Mesenchymal stem cell (in vitro differentiated cells and primary cell): ENCODE results near the gene PPP1CC.
A peak's percentile ranks its signal among the peaks of the same experiment; 100 is the strongest.

Source experiments
- DNase-seq: peaks from one replicate; pipeline ENCODE4 v3.0.0-alpha.2; 2013
- H2AFZ ChIP-seq: one replicate; pipeline ENCODE4 v1.6.1; 2013; ENCODE audit warnings: low read depth, mild to moderate bottlenecking, control low read depth, inconsistent platforms, low read length, moderate library complexity
- H2AK5ac ChIP-seq: 2 replicates; pipeline ENCODE4 v1.6.1; 2013; ENCODE audit warnings: low read length, moderate library complexity, mild to moderate bottlenecking, inconsistent platforms; ENCODE audit not compliant: severe bottlenecking
- H2BK120ac ChIP-seq: one replicate; pipeline ENCODE4 v1.6.1; 2013; ENCODE audit warnings: low read depth, mild to moderate bottlenecking, inconsistent platforms, low read length, moderate library complexity
- H2BK12ac ChIP-seq, 2 experiments: one replicate each; pipeline ENCODE4 v1.6.1; 2013; ENCODE audit warnings: inconsistent platforms in 2 of 2, low read length in 2 of 2, mild to moderate bottlenecking in 2 of 2, moderate library complexity in 2 of 2, control low read depth in 1 of 2
- H2BK15ac ChIP-seq: one replicate; pipeline ENCODE4 v1.6.1; 2013; ENCODE audit warnings: mild to moderate bottlenecking, low read depth, inconsistent platforms; ENCODE audit not compliant: poor library complexity, severe bottlenecking
- H2BK5ac ChIP-seq: 2 replicates; pipeline ENCODE4 v1.6.1; 2013; ENCODE audit warnings: low read depth, mild to moderate bottlenecking, low read length, control low read depth, inconsistent platforms; ENCODE audit not compliant: poor library complexity, severe bottlenecking
- H3K14ac ChIP-seq, 2 experiments: one replicate each; pipeline ENCODE4 v1.6.1; 2013; ENCODE audit warnings: inconsistent platforms in 2 of 2, low read length in 2 of 2, control low read depth in 1 of 2, mild to moderate bottlenecking in 1 of 2, moderate library complexity in 1 of 2
- H3K18ac ChIP-seq, 2 experiments: one replicate each; pipeline ENCODE4 v1.6.1; 2013; ENCODE audit warnings: inconsistent platforms in 2 of 2, low read length in 2 of 2, control low read depth in 1 of 2, low read depth in 1 of 2, mild to moderate bottlenecking in 1 of 2
- H3K23ac ChIP-seq, 2 experiments: one replicate each; pipeline ENCODE4 v1.6.1; 2013; ENCODE audit warnings: inconsistent platforms in 2 of 2, low read length in 2 of 2, mild to moderate bottlenecking in 2 of 2, moderate library complexity in 2 of 2, control low read depth in 1 of 2
- H3K27ac ChIP-seq: 2 replicates; pipeline ENCODE4 v1.5.1; 2013; ENCODE audit warnings: mild to moderate bottlenecking, moderate library complexity, low read length, control low read depth, inconsistent platforms; ENCODE audit not compliant: poor library complexity, severe bottlenecking
- H3K27me3 ChIP-seq, 2 experiments: 2 replicates each; pipeline versions ENCODE4 v1.6.1 to v1.7.0; 2013; ENCODE audit warnings: low read length in 2 of 2, mild to moderate bottlenecking in 2 of 2, moderate library complexity in 2 of 2, control low read depth in 1 of 2, inconsistent platforms in 1 of 2; ENCODE audit not compliant: control insufficient read depth in 1 of 2, insufficient read depth in 1 of 2
- H3K36me3 ChIP-seq, 2 experiments: 2 replicates each; pipeline versions ENCODE4 v1.6.1 to v1.7.0; 2013; ENCODE audit warnings: low read length in 2 of 2, control low read depth in 1 of 2, inconsistent platforms in 1 of 2, low read depth in 1 of 2, mild to moderate bottlenecking in 1 of 2; ENCODE audit not compliant: insufficient read depth in 2 of 2, control insufficient read depth in 1 of 2
- H3K4ac ChIP-seq, 2 experiments: one replicate each; pipeline ENCODE4 v1.6.1; 2013; ENCODE audit warnings: inconsistent platforms in 2 of 2, low read length in 2 of 2, mild to moderate bottlenecking in 2 of 2, moderate library complexity in 2 of 2, control low read depth in 1 of 2, low read depth in 1 of 2
- H3K4me1 ChIP-seq: 2 replicates; pipeline ENCODE4 v1.6.1; 2013; ENCODE audit warnings: low read depth, low read length, control low read depth; ENCODE audit not compliant: control insufficient read depth, insufficient read depth
- H3K4me2 ChIP-seq: 2 replicates; pipeline ENCODE4 v1.6.1; 2013; ENCODE audit warnings: low read length, mild to moderate bottlenecking, inconsistent platforms; ENCODE audit not compliant: poor library complexity, severe bottlenecking
- H3K4me3 ChIP-seq, 2 experiments: 2 replicates each; pipeline versions ENCODE4 v1.5.1 to v1.7.0; 2013; ENCODE audit warnings: low read length in 2 of 2, mild to moderate bottlenecking in 2 of 2, control low read depth in 1 of 2, low read depth in 1 of 2; ENCODE audit not compliant: insufficient read depth in 1 of 2
- H3K79me1 ChIP-seq: replicated peaks from 2 replicates; pipeline ENCODE4 v1.6.1; 2013; ENCODE audit warnings: mild to moderate bottlenecking, control low read depth, low read length, inconsistent platforms; ENCODE audit not compliant: poor library complexity, severe bottlenecking
- H3K9ac ChIP-seq: 2 replicates; pipeline ENCODE4 v1.7.0; 2013; ENCODE audit warnings: mild to moderate bottlenecking, low read length, moderate library complexity
- H3K9me3 ChIP-seq: 2 replicates; pipeline ENCODE4 v1.7.0; 2013; ENCODE audit warnings: mild to moderate bottlenecking, low read length; ENCODE audit not compliant: control insufficient read depth
- H4K8ac ChIP-seq: one replicate; pipeline ENCODE4 v1.6.1; 2013; ENCODE audit warnings: inconsistent platforms, mild to moderate bottlenecking, low read length, moderate library complexity
- H4K91ac ChIP-seq: one replicate; pipeline ENCODE4 v1.6.1; 2013; ENCODE audit warnings: mild to moderate bottlenecking, low read length, inconsistent platforms
- WGBS: methylation state at CpG from one replicate; pipeline ENCODE4 v1.1.7; 2013; ENCODE audit warnings: mixed read lengths; 5-methylcytosine and 5-hydroxymethylcytosine counted together

The PPP1CC gene

GRCh38 chr12:110708917-110709316, 33.8 kb downstream of the PPP1CC start:
- Histone ChIP-seq H3K4me2 (no peak overlapping the region), H2BK15ac (no peak overlapping the region), H3K4me1 (no peaks in the 10 kb centered on the region), H3K4me3 (no peak overlapping the region), H3K36me3 (peaks cover 2 to 4% of the 10 kb centered on the region in 2 experiments), H3K27ac (no peak overlapping the region), H2BK120ac (no peak overlapping the region), H3K23ac (no peak overlapping the region), H3K18ac (no peak overlapping the region), H3K4ac (no peak overlapping the region), H4K8ac (no peak overlapping the region), H3K9ac (no peak overlapping the region), H2AFZ (no peak overlapping the region), H3K79me1 (no peaks in the 10 kb centered on the region), H2BK5ac (no peak overlapping the region), H2BK12ac (no peak overlapping the region), H2AK5ac (no peak overlapping the region), H3K9me3 (no peaks in the 10 kb centered on the region), H4K91ac (no peak overlapping the region), H3K27me3 (no peaks in the 10 kb centered on the region), H3K14ac (no peak overlapping the region)
- 100% methylated on average over 4 of the region's 4 CpGs for WGBS
- no peak for DNase-seq

- WGBS = 69% methylated on average over 1 of the region's 3 CpGs
- Histone ChIP-seq H3K4me3 (no peak overlapping the region), H3K4me1 (no peaks in the 10 kb centered on the region), H3K4ac (no peak overlapping the region), H4K8ac (no peak overlapping the region), H3K4me2 (no peak overlapping the region), H2AFZ (no peak overlapping the region), H3K9me3 (no peaks in the 10 kb centered on the region), H3K23ac (no peak overlapping the region), H2BK5ac (no peak overlapping the region), H3K18ac (no peak overlapping the region), H3K79me1 (no peaks in the 10 kb centered on the region), H2AK5ac (no peak overlapping the region), H3K36me3 (no peaks in the 10 kb centered on the region), H3K27me3 (no peaks in the 10 kb centered on the region), H3K9ac (no peak overlapping the region), H4K91ac (no peak overlapping the region), H3K27ac (no peak overlapping the region), H2BK15ac (no peak overlapping the region), H3K14ac (no peak overlapping the region), H2BK12ac (no peak overlapping the region), H2BK120ac (no peak overlapping the region)
- DNase-seq = peak; percentile 40
Measured at GRCh38 chr12:110705309-110705708, 37.4 kb downstream of the PPP1CC start.

GRCh38 chr12:110704750-110705149, 37.9 kb downstream of the PPP1CC start:
- no peak for DNase-seq
- Histone ChIP-seq H3K27ac (no peak overlapping the region), H2BK5ac (no peak overlapping the region), H3K23ac (no peak overlapping the region), H3K4me2 (no peak overlapping the region), H4K91ac (no peak overlapping the region), H3K14ac (no peak overlapping the region), H2BK15ac (no peak overlapping the region), H3K9ac (no peak overlapping the region), H2AFZ (no peak overlapping the region), H3K4me3 (no peak overlapping the region), H3K79me1 (no peaks in the 10 kb centered on the region), H3K36me3 (no peaks in the 10 kb centered on the region), H3K27me3 (no peaks in the 10 kb centered on the region), H3K4ac (no peak overlapping the region), H4K8ac (peak overlapping the region; percentile 42), H2AK5ac (no peak overlapping the region), H3K18ac (no peak overlapping the region), H2BK12ac (no peak overlapping the region), H3K9me3 (no peaks in the 10 kb centered on the region), H2BK120ac (no peak overlapping the region), H3K4me1 (no peaks in the 10 kb centered on the region)
- WGBS = 24% methylated on average over 3 of the region's 5 CpGs

- DNase-seq = no peak
- no peak overlapping the region for H2AFZ ChIP-seq
- H2BK12ac ChIP-seq = no peak overlapping the region
Measured at GRCh38 chr12:110704231-110704630, 38.5 kb downstream of the PPP1CC start.

More at GRCh38 chr12:110704231-110704630, 38.5 kb downstream of the PPP1CC start:
- Histone ChIP-seq H3K18ac (no peak overlapping the region), H4K91ac (no peak overlapping the region), H3K4me2 (no peak overlapping the region), H2BK5ac (no peak overlapping the region), H3K9ac (no peak overlapping the region), H2BK15ac (no peak overlapping the region), H4K8ac (no peak overlapping the region), H3K79me1 (no peaks in the 10 kb centered on the region), H3K9me3 (no peaks in the 10 kb centered on the region), H3K27me3 (no peaks in the 10 kb centered on the region), H3K36me3 (no peaks in the 10 kb centered on the region), H3K4me3 (no peak overlapping the region), H2BK120ac (no peak overlapping the region), H3K23ac (no peak overlapping the region), H3K27ac (no peak overlapping the region), H3K4me1 (no peaks in the 10 kb centered on the region), H3K14ac (no peak overlapping the region), H2AK5ac (no peak overlapping the region), H3K4ac (no peak overlapping the region)
- WGBS = 100% methylated on average over 4 of the region's 5 CpGs
